ENCODE results near the gene C8G.
A peak's percentile ranks its signal among the peaks of the same experiment; 100 is the strongest.

The C8G gene

DNA sequence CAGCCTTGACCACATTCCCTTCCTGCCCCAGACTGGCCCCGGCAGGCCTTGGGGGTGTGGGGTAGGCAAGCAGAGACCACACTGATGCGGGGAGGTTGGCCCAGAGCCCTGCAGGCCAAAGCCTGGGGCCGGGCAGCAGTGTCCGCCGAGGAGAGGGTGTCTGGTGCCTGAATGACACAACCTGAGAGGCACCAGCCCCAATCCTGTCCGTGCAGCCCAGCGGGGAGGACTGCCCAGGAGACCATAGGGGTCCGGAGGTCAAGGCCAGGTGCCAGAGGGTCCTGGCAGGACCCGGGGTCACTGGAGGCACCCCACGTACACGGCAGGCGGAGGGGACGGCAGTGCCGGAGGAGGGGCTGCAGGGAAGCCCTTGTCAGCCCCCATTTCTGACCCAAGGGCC is 26.7 kb downstream of the C8G start:
- TF ChIP-seq, protein P1, sequence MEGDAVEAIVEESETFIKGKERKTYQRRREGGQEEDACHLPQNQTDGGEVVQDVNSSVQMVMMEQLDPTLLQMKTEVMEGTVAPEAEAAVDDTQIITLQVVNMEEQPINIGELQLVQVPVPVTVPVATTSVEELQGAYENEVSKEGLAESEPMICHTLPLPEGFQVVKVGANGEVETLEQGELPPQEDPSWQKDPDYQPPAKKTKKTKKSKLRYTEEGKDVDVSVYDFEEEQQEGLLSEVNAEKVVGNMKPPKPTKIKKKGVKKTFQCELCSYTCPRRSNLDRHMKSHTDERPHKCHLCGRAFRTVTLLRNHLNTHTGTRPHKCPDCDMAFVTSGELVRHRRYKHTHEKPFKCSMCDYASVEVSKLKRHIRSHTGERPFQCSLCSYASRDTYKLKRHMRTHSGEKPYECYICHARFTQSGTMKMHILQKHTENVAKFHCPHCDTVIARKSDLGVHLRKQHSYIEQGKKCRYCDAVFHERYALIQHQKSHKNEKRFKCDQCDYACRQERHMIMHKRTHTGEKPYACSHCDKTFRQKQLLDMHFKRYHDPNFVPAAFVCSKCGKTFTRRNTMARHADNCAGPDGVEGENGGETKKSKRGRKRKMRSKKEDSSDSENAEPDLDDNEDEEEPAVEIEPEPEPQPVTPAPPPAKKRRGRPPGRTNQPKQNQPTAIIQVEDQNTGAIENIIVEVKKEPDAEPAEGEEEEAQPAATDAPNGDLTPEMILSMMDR (IDR thresholded peaks at IDR 0.05; ENCODE audit: borderline replicate concordance, insufficient read depth, low read depth, low read length) = no peak
- H3K4me3 ChIP-seq (ENCODE audit: low read depth, low read length) = no peak overlapping the region

DNA sequence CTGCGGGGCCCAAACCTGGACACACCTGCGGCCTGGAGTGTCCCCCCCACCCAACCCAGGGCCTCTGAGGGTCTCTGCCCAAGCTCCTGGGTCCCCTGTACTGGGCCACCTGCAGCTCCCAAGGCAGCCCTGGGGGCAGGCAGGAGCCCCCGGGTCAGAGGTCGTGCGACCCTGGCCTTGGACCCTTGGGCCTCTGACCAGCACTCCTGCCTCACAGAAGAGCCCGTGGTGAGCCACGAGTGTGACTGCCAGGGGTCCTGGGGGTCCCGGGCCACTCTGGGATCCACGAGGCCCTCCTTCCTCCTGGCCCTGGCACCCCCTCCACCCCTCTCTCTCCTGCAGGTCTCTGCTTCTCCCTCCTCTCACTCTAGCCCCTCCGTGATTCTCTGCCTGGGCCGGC is 27.3 kb downstream of the C8G start:
- no peak overlapping the region for H3K4me3 ChIP-seq (ENCODE audit: low read depth, low read length)
- TF ChIP-seq, protein P1 (IDR thresholded peaks at IDR 0.05; ENCODE audit: borderline replicate concordance, insufficient read depth, low read depth, low read length) = no peak

DNA sequence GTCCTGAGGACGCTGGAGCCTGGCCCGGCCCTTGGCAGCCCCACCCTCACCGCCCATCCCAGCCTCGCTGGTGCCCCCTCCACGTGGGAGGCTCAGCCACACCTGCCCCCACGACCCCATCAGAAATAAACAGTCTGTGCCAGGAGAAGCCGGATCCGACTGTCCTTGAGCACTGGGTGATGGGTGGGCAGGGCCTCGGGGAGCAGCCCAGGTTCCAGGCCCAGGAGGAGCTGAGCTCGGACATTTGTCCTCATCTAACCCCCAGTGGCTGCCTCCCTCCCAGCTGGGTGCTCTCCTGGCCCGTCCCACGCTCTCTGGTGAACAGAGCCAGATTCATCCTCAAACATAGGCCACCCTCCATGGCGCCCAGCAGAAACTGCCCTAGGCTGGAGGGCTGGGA is 27.7 kb downstream of the C8G start:
- TF ChIP-seq, protein P1 (IDR thresholded peaks at IDR 0.05; ENCODE audit: borderline replicate concordance, insufficient read depth, low read depth, low read length) = no peak
- H3K4me3 ChIP-seq (ENCODE audit: low read depth, low read length) = no peak overlapping the region

DNA sequence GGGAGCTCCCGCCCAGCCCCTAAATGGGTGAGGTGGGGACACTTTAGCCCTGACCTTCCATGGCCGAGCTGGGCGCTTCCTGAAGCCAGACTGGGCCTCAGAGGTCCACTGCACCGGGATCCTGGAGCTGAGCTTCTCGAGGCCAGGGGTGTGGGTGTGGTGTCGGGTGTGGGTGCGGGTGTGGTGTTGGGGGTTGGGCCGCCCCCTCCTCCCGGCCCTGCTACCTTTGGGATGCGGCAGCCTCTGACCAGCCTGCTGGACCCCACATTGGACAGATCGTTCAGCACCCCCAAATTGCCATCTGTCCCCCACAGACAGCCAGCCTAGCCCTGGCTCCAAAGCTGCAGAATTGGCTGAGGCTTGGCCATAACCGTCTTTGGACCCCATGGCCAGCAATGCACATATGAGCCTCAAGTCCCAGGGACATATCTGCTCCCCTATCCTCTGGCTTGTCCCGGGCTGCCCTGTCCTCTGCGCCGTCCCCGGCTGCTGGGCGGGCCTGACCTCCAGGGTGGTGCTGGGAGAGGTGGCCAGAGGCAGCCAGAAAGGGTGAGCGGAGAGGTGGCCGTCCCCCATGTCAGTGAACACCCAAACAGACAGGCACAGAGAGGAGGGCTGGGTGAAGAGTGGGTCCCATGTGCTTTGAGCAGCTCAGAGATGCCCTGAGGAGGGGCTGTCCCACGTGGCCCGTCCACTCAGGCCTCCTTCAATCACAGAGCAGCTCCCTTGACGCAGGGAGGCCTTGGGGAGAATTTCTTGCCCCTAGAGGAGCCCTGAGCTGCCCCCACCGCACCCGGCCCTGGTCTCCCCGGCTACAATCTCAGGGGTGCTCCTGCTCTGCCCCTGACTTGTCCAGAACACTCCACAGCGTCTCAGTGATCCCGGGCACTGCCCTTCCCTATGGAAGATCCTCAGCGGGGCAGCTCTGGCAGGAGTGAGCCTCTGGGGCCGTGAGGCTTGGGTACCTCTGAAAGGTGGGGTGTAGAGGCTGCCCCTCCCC is 28.9 kb downstream of the C8G start:
- no peak overlapping the region for H3K4me3 ChIP-seq (ENCODE audit: low read depth, low read length)
- TF ChIP-seq, protein P1 (IDR thresholded peaks at IDR 0.05; ENCODE audit: borderline replicate concordance, insufficient read depth, low read depth, low read length) = no peak

DNA sequence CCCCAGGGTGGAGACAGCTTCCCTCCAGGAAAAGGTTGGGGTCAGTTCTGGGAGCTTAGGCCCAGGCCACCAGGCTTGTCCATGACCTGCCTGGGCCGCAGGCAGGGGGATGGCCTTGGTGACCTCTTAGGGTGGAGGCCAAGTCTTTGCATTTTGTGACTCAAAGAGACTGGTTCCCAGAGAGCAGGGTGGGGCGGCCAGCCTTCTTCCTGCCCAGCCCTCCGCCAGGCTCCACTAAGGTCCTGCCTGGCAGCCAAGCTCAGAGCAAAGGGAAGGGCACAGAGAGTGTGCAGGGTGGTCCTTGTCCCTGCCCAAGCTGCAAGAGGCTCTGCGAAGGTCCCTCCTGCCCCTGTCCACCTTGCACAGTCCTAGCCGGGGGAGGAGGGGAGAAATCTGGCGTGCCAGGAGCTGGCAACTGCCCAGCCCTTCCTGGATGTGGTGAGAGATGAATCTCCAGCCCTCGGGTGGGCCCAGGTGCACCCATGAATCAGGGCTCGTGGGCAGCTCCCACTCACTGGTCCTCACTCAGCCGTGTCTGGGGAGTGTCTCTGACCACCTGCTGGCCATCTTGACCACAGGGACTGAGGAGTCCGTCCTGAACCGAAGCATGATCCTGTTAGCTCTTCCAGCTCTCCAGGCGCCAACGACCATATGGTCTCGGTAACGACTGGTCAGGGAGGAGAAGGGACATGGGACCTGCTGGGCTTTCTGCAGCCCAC is 29.9 kb downstream of the C8G start:
- TF ChIP-seq, protein P1 (IDR thresholded peaks at IDR 0.05; ENCODE audit: borderline replicate concordance, insufficient read depth, low read depth, low read length) = no peak
- no peak overlapping the region for H3K4me3 ChIP-seq (ENCODE audit: low read depth, low read length)

DNA sequence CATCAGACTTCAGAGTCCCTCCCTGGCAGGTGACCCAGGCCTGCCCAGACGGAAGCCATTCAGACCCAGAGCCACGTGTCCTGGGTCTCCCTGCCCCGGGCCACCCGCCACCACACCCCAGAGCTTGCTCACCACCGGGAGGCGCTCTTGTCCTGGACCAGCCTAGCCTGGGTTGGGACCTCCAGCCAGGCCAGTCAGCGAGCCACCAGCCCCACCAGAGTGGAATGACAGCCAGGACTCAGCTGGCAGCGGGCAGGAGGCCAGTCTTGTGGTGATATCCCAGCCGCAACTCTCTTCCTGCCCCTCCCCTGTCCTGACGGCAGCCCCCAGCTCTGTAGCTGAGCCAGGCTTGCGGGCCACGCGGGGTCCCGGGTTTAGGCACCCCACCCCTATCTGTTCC is 30.6 kb downstream of the C8G start:
- H3K4me3 ChIP-seq (ENCODE audit: low read depth, low read length) = no peak overlapping the region
- TF ChIP-seq, protein P1 (IDR thresholded peaks at IDR 0.05; ENCODE audit: borderline replicate concordance, insufficient read depth, low read depth, low read length) = peak; percentile 39; the same call in 1 of the 2 replicates
